Neural progenitor cell (in vitro differentiated cells): ENCODE measurements around the gene DYNLT2. TPM values are rescaled to one million over a fixed set of nuclear protein-coding genes. Genes with fewer than 3 reads are reported as not detected.

Experiments used
- DNase-seq: peaks from one replicate; pipeline ENCODE4 v3.0.0-alpha.2; 2016; ENCODE audit warnings: low spot score
- H2AFZ ChIP-seq: fragments of 200-600 bp; sonication (generic); replicated peaks from 2 replicates; pipeline ENCODE4 v1.6.1; 2016; ENCODE audit warnings: antibody characterized with exemption
- H3F3A ChIP-seq: fragments of 200-600 bp; sonication (generic); 2 replicates; pipeline ENCODE4 v1.6.1; 2016; ENCODE audit warnings: antibody characterized with exemption, low read depth
- H3K27ac ChIP-seq: fragments of 200-600 bp; sonication (generic); 2 replicates; pipeline ENCODE4 v1.5.1; 2016; ENCODE audit warnings: mild to moderate bottlenecking
- H3K27me3 ChIP-seq: fragments of 200-600 bp; sonication (generic); 2 replicates; pipeline ENCODE4 v1.6.1; 2016; ENCODE audit warnings: mild to moderate bottlenecking, moderate library complexity
- H3K36me3 ChIP-seq: fragments of 200-600 bp; sonication (generic); 2 replicates; pipeline ENCODE4 v1.5.1; 2016
- H3K4me1 ChIP-seq: fragments of 200-600 bp; sonication (generic); 2 replicates; pipeline ENCODE4 v1.6.1; 2016; ENCODE audit warnings: mixed run types
- H3K4me2 ChIP-seq: fragments of 200-600 bp; sonication (generic); 2 replicates; pipeline ENCODE4 v1.6.1; 2016
- H3K4me3 ChIP-seq: fragments of 200-600 bp; sonication (generic); 2 replicates; pipeline ENCODE4 v1.5.1; 2016
- H3K79me2 ChIP-seq: fragments of 200-600 bp; sonication (generic); 2 replicates; pipeline ENCODE4 v1.6.1; 2016; ENCODE audit warnings: low read depth
- H3K9ac ChIP-seq: fragments of 200-600 bp; sonication (generic); 2 replicates; pipeline ENCODE4 v1.6.1; 2016
- H3K9me3 ChIP-seq: fragments of 200-600 bp; sonication (generic); 2 replicates; pipeline ENCODE4 v1.5.1; 2016; ENCODE audit warnings: low read depth
- H4K20me1 ChIP-seq: fragments of 200-600 bp; sonication (generic); 2 replicates; pipeline ENCODE4 v1.6.1; 2016; ENCODE audit warnings: low read depth
- H3K27ac Mint-ChIP-seq: 3 replicates; pipeline ENCODE4 v1.8.0; 2021; ENCODE audit warnings: mixed read lengths
- H3K27me3 Mint-ChIP-seq: 2 replicates; pipeline ENCODE4 v1.8.0; 2022; ENCODE audit warnings: low read depth, mild to moderate bottlenecking, inconsistent platforms, moderate library complexity, mixed read lengths; ENCODE audit not compliant: insufficient read depth
- H3K36me3 Mint-ChIP-seq: 3 replicates; pipeline ENCODE4 v1.8.0; 2021; ENCODE audit warnings: mixed read lengths
- H3K4me1 Mint-ChIP-seq: 3 replicates; pipeline ENCODE4 v1.8.0; 2021; ENCODE audit warnings: mixed read lengths
- H3K4me3 Mint-ChIP-seq: 3 replicates; pipeline ENCODE4 v1.8.0; 2021; ENCODE audit warnings: mild to moderate bottlenecking, moderate library complexity, mixed read lengths
- H3K9me3 Mint-ChIP-seq: 3 replicates; pipeline ENCODE4 v1.8.0; 2020; ENCODE audit warnings: mixed read lengths
- CTCF ChIP-seq: fragments of 200-600 bp; sonication (generic); IDR thresholded peaks from 2 replicates; pipeline ENCODE4 v1.5.1; 2017; ENCODE audit warnings: antibody characterized with exemption, mild to moderate bottlenecking
- EZH2 ChIP-seq: fragments of 200-600 bp; sonication (generic); IDR thresholded peaks from 2 replicates; pipeline ENCODE4 v1.6.1; 2017; ENCODE audit warnings: antibody characterized with exemption, mild to moderate bottlenecking, moderate library complexity
- EZH2phosphoT487 ChIP-seq: fragments of 200-600 bp; sonication (generic); IDR thresholded peaks from 2 replicates; pipeline ENCODE4 v1.6.1; 2017; ENCODE audit warnings: antibody characterized with exemption
- total RNA-seq: library from RNA; depleted of rRNA; stranded (reverse); fragments of >200 nt; gene quantifications from 2 replicates; pipeline ENCODE4 v1.2.3, GENCODE V29; 2015; ENCODE audit warnings: low replicate concordance

Gene DYNLT2
- total RNA-seq, 1 donor from 2014 or later = 4.7 TPM

GRCh38 chr6:169702840-169703246 is 48.5 kb downstream of the DYNLT2 start:
- Histone ChIP-seq H3K9me3 (no peaks in the 10 kb centered on the region), H3K79me2 (peaks cover 76% of the 10 kb centered on the region), H3K27me3 (no peaks in the 10 kb centered on the region), H3K4me2 (peak overlapping the region; percentile 92), H3K27ac (peak overlapping the region; percentile 72), H3K9ac (peak overlapping the region; percentile 89), H3K36me3 (peaks cover 5% of the 10 kb centered on the region), H3F3A (no peaks in the 10 kb centered on the region), H3K4me1 (peaks cover 27% of the 10 kb centered on the region), H2AFZ (peak overlapping the region; percentile 82), H3K4me3 (peak overlapping the region; percentile 85), H4K20me1 (peaks cover 31% of the 10 kb centered on the region)
- no peak for TF ChIP-seq EZH2phosphoT487
- no peak for TF ChIP-seq EZH2
- TF ChIP-seq CTCF = no peak
- Mint-ChIP-seq H3K27me3 (peaks cover 2% of the 10 kb centered on the region), H3K36me3 (peaks cover 13% of the 10 kb centered on the region), H3K9me3 (peaks cover under 1% of the 10 kb centered on the region), H3K4me1 (peaks cover 31% of the 10 kb centered on the region), H3K4me3 (peak overlapping the region; percentile 90), H3K27ac (peak overlapping the region; percentile 94)
- DNase-seq = no peak

GRCh38 chr6:169701954-169702839 is 49.2 kb downstream of the DYNLT2 start, which contains the start of the genes C6orf120 and WDR27:
TSS of gene C6orf120 (plus strand) at chr6:169702126. CDS start at chr6:169702460, 334 bp downstream.
TSS of gene WDR27 (minus strand) at chr6:169702029. CDS start at chr6:169689005, 13,024 bp downstream.
- peaks cover 2% of the 10 kb centered on the region for H3K27me3 Mint-ChIP-seq

DNA sequence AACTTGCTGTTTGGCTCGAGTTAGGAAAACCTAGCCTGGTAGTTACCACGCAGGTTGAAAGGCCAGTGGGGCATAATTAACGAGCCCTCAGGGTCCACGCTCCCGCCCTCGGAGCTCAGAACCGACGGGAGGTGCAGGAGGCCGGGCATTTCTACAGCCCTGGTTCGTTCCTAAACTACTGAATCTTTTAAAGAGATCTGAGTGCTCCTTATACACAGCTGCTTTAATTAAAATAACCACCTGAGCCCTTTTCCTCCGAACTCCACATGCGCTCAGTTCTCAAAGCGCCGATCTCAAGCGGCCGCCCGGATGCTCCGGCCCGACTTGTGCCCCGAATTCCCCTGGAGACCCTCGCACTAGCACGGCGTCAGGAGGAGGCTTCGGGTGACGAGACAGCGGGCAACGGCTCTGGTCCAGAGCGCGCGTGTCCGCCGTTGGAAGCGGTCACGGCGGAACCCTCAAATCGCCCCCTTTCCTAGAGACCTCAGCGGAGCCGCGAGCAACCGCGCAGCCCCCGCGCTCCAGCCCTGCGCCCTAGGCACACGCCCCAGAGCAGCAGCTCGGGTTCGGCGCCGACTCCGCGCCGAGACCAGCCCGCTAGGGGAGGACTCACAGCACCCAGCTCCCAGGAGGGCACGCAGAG is 49.9 kb downstream of the DYNLT2 start:
- H3K27me3 ChIP-seq = no peaks in the 10 kb centered on the region
- peak overlapping the region; percentile 94 for H3K4me3 Mint-ChIP-seq
- peaks cover 31% of the 10 kb centered on the region for H4K20me1 ChIP-seq
- peak overlapping the region; percentile 85 for H3K4me3 ChIP-seq
- H3K9me3 Mint-ChIP-seq = peaks cover 4% of the 10 kb centered on the region
- H3K4me1 Mint-ChIP-seq = peaks cover 31% of the 10 kb centered on the region
- H3K9ac ChIP-seq = peak overlapping the region; percentile 89
- H3K4me1 ChIP-seq = peaks cover 27% of the 10 kb centered on the region
- H3K27ac Mint-ChIP-seq = peak overlapping the region; percentile 76
- no peaks in the 10 kb centered on the region for H3K9me3 ChIP-seq
- H3K4me2 ChIP-seq = peak overlapping the region; percentile 92
- DNase-seq = no peak
- H3K36me3 ChIP-seq = no peaks in the 10 kb centered on the region
- H2AFZ ChIP-seq = peak overlapping the region; percentile 82
- H3K79me2 ChIP-seq = peaks cover 90% of the 10 kb centered on the region
- H3F3A ChIP-seq = no peaks in the 10 kb centered on the region
- TF ChIP-seq EZH2phosphoT487 (no peak), CTCF (no peak), EZH2 (no peak)
- H3K27ac ChIP-seq = no peak overlapping the region
- peaks cover 18% of the 10 kb centered on the region for H3K36me3 Mint-ChIP-seq
- peaks cover 2% of the 10 kb centered on the region for H3K27me3 Mint-ChIP-seq

More at GRCh38 chr6:169701954-169702839, 49.2 kb downstream of the DYNLT2 start, which contains the start of the genes C6orf120 and WDR27:
- H3K36me3 Mint-ChIP-seq = peaks cover 18% of the 10 kb centered on the region
- Histone ChIP-seq H3K27me3 (no peaks in the 10 kb centered on the region), H3K79me2 (peaks cover 83% of the 10 kb centered on the region), H3K27ac (peak within 1 kb of the TSS; percentile 72), H3K9ac (peak within 1 kb of the TSS; percentile 89), H3F3A (no peaks in the 10 kb centered on the region), H4K20me1 (peaks cover 31% of the 10 kb centered on the region), H3K4me3 (peak within 1 kb of the TSS; percentile 85), H3K4me1 (peaks cover 27% of the 10 kb centered on the region), H2AFZ (peak within 1 kb of the TSS; percentile 82), H3K9me3 (no peaks in the 10 kb centered on the region), H3K4me2 (peak within 1 kb of the TSS; percentile 92), H3K36me3 (no peaks in the 10 kb centered on the region)
- TF ChIP-seq EZH2 = no peak
- peaks cover 31% of the 10 kb centered on the region for H3K4me1 Mint-ChIP-seq
- peak within 1 kb of the TSS; percentile 94 for H3K27ac Mint-ChIP-seq
- H3K9me3 Mint-ChIP-seq = peaks cover 3% of the 10 kb centered on the region
- H3K4me3 Mint-ChIP-seq = peak within 1 kb of the TSS; percentile 94
- DNase-seq = peak; percentile 98
